CD4-positive, CD25-positive, alpha-beta regulatory T cell (primary cell): ENCODE data around the gene ARL2. TPM values are rescaled to one million over a fixed set of nuclear protein-coding genes. Genes with fewer than 3 reads are reported as not detected.
A peak's percentile ranks its signal among the peaks of the same experiment; 100 is the strongest.

Source experiments
- ATAC-seq, 2 donors: fragments of 150-1000 bp; cut with Tn5 transposase; one replicate each; pipeline ENCODE4 v1.10.0; 2021; ENCODE audit warnings: low read depth in 2 of 2, moderate number of reproducible peaks in 2 of 2, moderate library complexity in 1 of 2
- DNase-seq, 3 donors: peaks; one replicate each; pipeline versions ENCODE4 v3.0.0 to v3.0.0-alpha.2; 2012 to 2022; ENCODE audit warnings: mixed read lengths in 1 of 3
- H3K27ac ChIP-seq: one replicate; pipeline ENCODE4 v1.7.0; 2013; ENCODE audit warnings: mild to moderate bottlenecking, low read length; ENCODE audit not compliant: insufficient read depth, poor library complexity, severe bottlenecking
- H3K27me3 ChIP-seq: one replicate; pipeline ENCODE4 v1.7.0; 2013; ENCODE audit warnings: low read length; ENCODE audit not compliant: control insufficient read depth, insufficient read depth
- H3K36me3 ChIP-seq: one replicate; pipeline ENCODE4 v1.7.0; 2013; ENCODE audit warnings: mild to moderate bottlenecking, low read length, moderate library complexity; ENCODE audit not compliant: control insufficient read depth, insufficient read depth
- H3K4me1 ChIP-seq: 2 replicates; pipeline ENCODE4 v1.7.0; 2013; ENCODE audit warnings: mild to moderate bottlenecking, low read length; ENCODE audit not compliant: insufficient read depth, control insufficient read depth, poor library complexity, severe bottlenecking
- H3K4me3 ChIP-seq: one replicate; pipeline ENCODE4 v1.7.0; 2013; ENCODE audit warnings: low read depth, mild to moderate bottlenecking, low read length, moderate library complexity
- H3K9me3 ChIP-seq, 2 experiments: 1 replicate in 1 of 2; 2 replicates in 1 of 2; pipeline ENCODE4 v1.7.0; 2013; ENCODE audit warnings: low read length in 2 of 2, mild to moderate bottlenecking in 1 of 2, moderate library complexity in 1 of 2; ENCODE audit not compliant: control insufficient read depth in 2 of 2
- H3K27ac Mint-ChIP-seq, 3 donors: one replicate each; pipeline ENCODE4 v1.8.0; 2020 to 2022; ENCODE audit warnings: mild to moderate bottlenecking in 3 of 3, mixed read lengths in 3 of 3, moderate library complexity in 2 of 3
- H3K27me3 Mint-ChIP-seq: one replicate; pipeline ENCODE4 v1.8.0; 2022; ENCODE audit warnings: mild to moderate bottlenecking, mixed read lengths
- H3K36me3 Mint-ChIP-seq: one replicate; pipeline ENCODE4 v1.8.0; 2020; ENCODE audit warnings: mixed read lengths
- H3K4me1 Mint-ChIP-seq, 4 donors: one replicate each; pipeline ENCODE4 v1.8.0; 2020 to 2022; ENCODE audit warnings: mixed read lengths in 4 of 4, mild to moderate bottlenecking in 1 of 4
- H3K4me3 Mint-ChIP-seq, 4 donors: one replicate each; pipeline ENCODE4 v1.8.0; 2020 to 2022; ENCODE audit warnings: mild to moderate bottlenecking in 4 of 4, mixed read lengths in 4 of 4, moderate library complexity in 3 of 4
- H3K9me3 Mint-ChIP-seq, 7 donors: one replicate each; pipeline ENCODE4 v1.8.0; 2020 to 2022; ENCODE audit warnings: mixed read lengths in 7 of 7, mild to moderate bottlenecking in 3 of 7, moderate library complexity in 2 of 7
- polyA plus RNA-seq, 4 donors: library from polyadenylated mRNA; unstranded; fragments of 300-500 nt; fragmentation: Illumina TruSeq; gene quantifications; one replicate each; pipeline ENCODE4 v1.2.3, GENCODE V29; 2021
- total RNA-seq: library from RNA; stranded (reverse); gene quantifications from one replicate; pipeline ENCODE4 v1.2.3, GENCODE V29; 2022

Gene ARL2
- total and polyA plus RNA-seq, 5 donors from 2014 or later = 16.5 to 67.6 (median 64.8) TPM

DNA sequence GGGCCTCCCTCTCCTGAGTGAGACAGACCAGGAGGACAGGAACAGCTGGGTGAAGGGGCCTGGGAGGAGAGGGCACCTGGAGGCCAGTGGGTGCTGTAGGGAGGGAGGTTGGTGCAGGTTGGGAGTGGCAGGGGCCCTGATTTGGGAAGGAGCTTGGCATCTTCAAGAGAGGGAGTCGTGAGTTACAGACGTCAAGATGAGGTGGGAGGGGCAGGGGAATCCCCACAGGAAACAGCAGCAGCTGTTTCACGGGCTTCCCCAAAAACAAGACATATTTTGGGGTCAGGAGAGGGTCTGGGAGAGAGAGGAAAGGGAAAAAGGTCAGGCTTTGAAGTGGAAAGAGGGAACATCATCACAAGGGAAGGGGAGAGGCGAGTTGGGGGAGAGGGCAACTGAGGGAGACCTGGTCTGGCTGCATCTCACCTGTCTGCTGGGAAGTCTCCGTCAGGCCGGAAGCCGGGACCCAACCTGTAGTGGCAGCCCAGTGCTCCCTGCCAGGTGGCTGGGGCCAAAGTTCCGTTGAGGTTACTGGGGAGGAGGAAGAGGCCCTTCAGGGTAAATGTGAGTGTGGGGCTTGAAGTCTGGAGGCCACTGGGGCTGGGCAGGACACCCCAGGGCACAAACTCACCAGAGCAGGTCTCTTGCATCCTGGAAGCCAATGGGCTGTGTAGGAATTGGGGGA lies 40.0 kb downstream of the ARL2 start:
- Histone ChIP-seq H3K4me1 (peaks cover 11% of the 10 kb centered on the region), H3K36me3 (no peaks in the 10 kb centered on the region), H3K4me3 (peak overlapping the region; percentile 32), H3K27me3 (no peaks in the 10 kb centered on the region), H3K9me3 (no peaks in the 10 kb centered on the region), H3K27ac (peak overlapping the region; percentile 49)
- no peaks in the 10 kb centered on the region for H3K9me3 Mint-ChIP-seq
- no peaks in the 10 kb centered on the region for H3K36me3 Mint-ChIP-seq
- peaks cover 6% of the 10 kb centered on the region for H3K27me3 Mint-ChIP-seq
- ATAC-seq (peak; percentile 51 to 52), DNase-seq (peak; percentile 11 to 50 (median 28))
- peak overlapping the region in 3 of 4 donors; percentile 15 to 63 (median 20) for H3K4me3 Mint-ChIP-seq
- peaks cover 0 to 22% (median 9%) of the 10 kb centered on the region in 4 donors for H3K4me1 Mint-ChIP-seq
- H3K27ac Mint-ChIP-seq = peak overlapping the region; percentile 21 to 97 (median 81)

GRCh38 chr11:65055538-65055937 lies 41.6 kb downstream of the ARL2 start:
- DNase-seq (no peak), ATAC-seq (no peak)
- Mint-ChIP-seq H3K9me3 (no peaks in the 10 kb centered on the region), H3K4me3 (peak overlapping the region in 1 of 4 donors; percentile 31), H3K4me1 (peaks cover 0 to 22% (median 11%) of the 10 kb centered on the region in 4 donors), H3K27me3 (peaks cover 9% of the 10 kb centered on the region), H3K27ac (peak overlapping the region in 1 of 3 donors; percentile 34), H3K36me3 (no peaks in the 10 kb centered on the region)
- Histone ChIP-seq H3K36me3 (no peaks in the 10 kb centered on the region), H3K4me1 (peaks cover 11% of the 10 kb centered on the region), H3K4me3 (no peak overlapping the region), H3K27me3 (no peaks in the 10 kb centered on the region), H3K9me3 (no peaks in the 10 kb centered on the region), H3K27ac (no peak overlapping the region)

GRCh38 chr11:65056999-65057398 lies 43.0 kb downstream of the ARL2 start:
- Histone ChIP-seq H3K36me3 (no peaks in the 10 kb centered on the region), H3K27ac (no peak overlapping the region), H3K27me3 (no peaks in the 10 kb centered on the region), H3K4me1 (peaks cover 11% of the 10 kb centered on the region), H3K9me3 (no peaks in the 10 kb centered on the region), H3K4me3 (no peak overlapping the region)
- Mint-ChIP-seq H3K27me3 (peaks cover 9% of the 10 kb centered on the region), H3K27ac (no peak overlapping the region), H3K36me3 (no peaks in the 10 kb centered on the region), H3K4me1 (peaks cover 0 to 22% (median 13%) of the 10 kb centered on the region in 4 donors), H3K4me3 (no peak overlapping the region), H3K9me3 (no peaks in the 10 kb centered on the region)
- DNase-seq = no peak
- ATAC-seq = no peak

DNA sequence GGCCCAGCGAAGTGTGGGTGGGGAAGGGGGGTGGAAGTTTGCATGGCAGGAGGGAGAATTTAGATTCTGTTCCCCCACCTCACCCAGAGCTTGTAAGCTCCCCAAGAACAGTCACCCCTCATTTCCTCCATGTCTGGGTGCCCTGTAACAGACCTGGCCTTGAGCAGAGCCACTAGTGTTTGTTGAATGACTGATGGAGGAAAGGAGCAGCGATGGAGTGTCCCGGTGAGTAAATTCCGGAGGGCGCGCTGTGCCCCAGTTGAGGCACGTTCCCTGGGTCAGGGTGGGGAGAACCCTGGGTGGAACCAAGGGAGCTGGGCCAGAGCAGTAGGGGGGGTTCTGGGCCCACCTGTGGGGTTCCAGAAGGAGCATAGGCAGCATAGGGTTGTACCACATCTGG lies 43.6 kb downstream of the ARL2 start:
- no peak overlapping the region for H3K4me3 Mint-ChIP-seq
- H3K4me1 ChIP-seq = peaks cover 11% of the 10 kb centered on the region
- no peak overlapping the region for H3K27ac Mint-ChIP-seq
- no peaks in the 10 kb centered on the region for H3K9me3 Mint-ChIP-seq
- H3K4me1 Mint-ChIP-seq = peaks cover 0 to 21% (median 13%) of the 10 kb centered on the region in 4 donors
- no peaks in the 10 kb centered on the region for H3K36me3 Mint-ChIP-seq
- no peaks in the 10 kb centered on the region for H3K27me3 ChIP-seq
- no peak overlapping the region for H3K27ac ChIP-seq
- H3K36me3 ChIP-seq = no peaks in the 10 kb centered on the region
- no peaks in the 10 kb centered on the region for H3K9me3 ChIP-seq
- ATAC-seq = no peak
- no peak for DNase-seq
- no peak overlapping the region for H3K4me3 ChIP-seq
- H3K27me3 Mint-ChIP-seq = peaks cover 12% of the 10 kb centered on the region

- ATAC-seq (no peak), DNase-seq (no peak)
- H3K9me3 ChIP-seq = no peaks in the 10 kb centered on the region
- H3K4me1 Mint-ChIP-seq = peaks cover 0 to 18% (median 13%) of the 10 kb centered on the region in 4 donors
- H3K4me3 ChIP-seq = no peak overlapping the region
- H3K36me3 ChIP-seq = no peaks in the 10 kb centered on the region
- no peak overlapping the region for H3K27ac ChIP-seq
- H3K9me3 Mint-ChIP-seq = no peaks in the 10 kb centered on the region
- no peak overlapping the region for H3K27ac Mint-ChIP-seq
- no peaks in the 10 kb centered on the region for H3K36me3 Mint-ChIP-seq
- no peak overlapping the region for H3K4me3 Mint-ChIP-seq
- peaks cover 12% of the 10 kb centered on the region for H3K27me3 Mint-ChIP-seq
- H3K4me1 ChIP-seq = peaks cover 11% of the 10 kb centered on the region
- H3K27me3 ChIP-seq = no peaks in the 10 kb centered on the region
These were observed 44.1 kb downstream of the ARL2 start for GRCh38 chr11:65058012-65058411.

DNA sequence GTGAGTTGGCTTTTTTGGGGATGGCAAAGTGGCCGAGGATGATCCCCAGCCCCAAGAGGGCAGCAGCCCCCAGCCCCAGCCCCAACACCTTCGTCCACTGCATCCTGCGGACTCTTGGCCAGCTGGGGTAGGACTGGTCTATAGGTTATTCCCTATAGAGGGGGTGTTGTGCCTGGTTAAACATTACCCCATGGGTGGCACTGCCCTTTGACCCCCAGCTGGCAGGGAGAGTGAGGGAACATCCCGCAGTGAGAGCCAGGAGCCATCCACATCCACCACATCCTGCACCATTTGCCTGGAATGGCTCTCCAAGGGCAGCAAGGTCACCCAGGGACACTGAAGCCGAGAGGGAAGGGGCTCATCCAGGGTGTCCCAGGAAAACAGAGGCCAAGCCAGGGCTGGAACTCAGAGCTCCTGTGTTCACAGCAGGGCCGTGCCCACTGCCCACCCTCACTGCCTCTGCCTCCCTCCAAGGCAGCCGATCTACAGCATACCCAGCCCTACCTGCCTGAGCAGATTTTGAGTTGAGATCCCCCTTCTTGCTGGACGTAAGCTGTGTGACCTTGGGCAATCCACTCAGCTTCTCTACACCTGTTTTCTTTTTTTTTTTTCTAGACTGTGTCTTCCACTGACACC lies 44.6 kb downstream of the ARL2 start, which contains the start of gene NAALADL1:
TSS of gene NAALADL1 (minus strand) at position 135 of the 636 bp plus-strand sequence. CDS start at position 103, 32 bp downstream.
- H3K4me1 ChIP-seq = peaks cover 9% of the 10 kb centered on the region
- H3K9me3 ChIP-seq = no peaks in the 10 kb centered on the region
- H3K27ac Mint-ChIP-seq = no peak within 1 kb of the TSS
- H3K36me3 Mint-ChIP-seq = no peaks in the 10 kb centered on the region
- peak within 1 kb of the TSS in 1 of 4 donors; percentile 32 for H3K4me3 Mint-ChIP-seq
- H3K36me3 ChIP-seq = no peaks in the 10 kb centered on the region
- no peak within 1 kb of the TSS for H3K4me3 ChIP-seq
- H3K27ac ChIP-seq = no peak within 1 kb of the TSS
- no peak for ATAC-seq
- no peak for DNase-seq
- peaks cover 12% of the 10 kb centered on the region for H3K27me3 Mint-ChIP-seq
- peaks cover 0 to 13% (median 12%) of the 10 kb centered on the region in 4 donors for H3K4me1 Mint-ChIP-seq
- no peaks in the 10 kb centered on the region for H3K27me3 ChIP-seq
- H3K9me3 Mint-ChIP-seq = no peaks in the 10 kb centered on the region

- ATAC-seq (no peak), DNase-seq (no peak)
- no peaks in the 10 kb centered on the region for H3K9me3 ChIP-seq
- H3K4me1 Mint-ChIP-seq = peaks cover 0 to 4% (median 3%) of the 10 kb centered on the region in 4 donors
- no peak overlapping the region for H3K4me3 ChIP-seq
- H3K4me1 ChIP-seq = no peaks in the 10 kb centered on the region
- H3K27me3 Mint-ChIP-seq = peaks cover 12% of the 10 kb centered on the region
- H3K4me3 Mint-ChIP-seq = no peak overlapping the region
- no peaks in the 10 kb centered on the region for H3K36me3 Mint-ChIP-seq
- H3K27me3 ChIP-seq = no peaks in the 10 kb centered on the region
- no peaks in the 10 kb centered on the region for H3K36me3 ChIP-seq
- no peak overlapping the region for H3K27ac ChIP-seq
- no peak overlapping the region for H3K27ac Mint-ChIP-seq
- H3K9me3 Mint-ChIP-seq = no peaks in the 10 kb centered on the region
These were observed 45.6 kb downstream of the ARL2 start for GRCh38 chr11:65059523-65059922.
